ENCODE measurements around the gene KRT36.

DNA sequence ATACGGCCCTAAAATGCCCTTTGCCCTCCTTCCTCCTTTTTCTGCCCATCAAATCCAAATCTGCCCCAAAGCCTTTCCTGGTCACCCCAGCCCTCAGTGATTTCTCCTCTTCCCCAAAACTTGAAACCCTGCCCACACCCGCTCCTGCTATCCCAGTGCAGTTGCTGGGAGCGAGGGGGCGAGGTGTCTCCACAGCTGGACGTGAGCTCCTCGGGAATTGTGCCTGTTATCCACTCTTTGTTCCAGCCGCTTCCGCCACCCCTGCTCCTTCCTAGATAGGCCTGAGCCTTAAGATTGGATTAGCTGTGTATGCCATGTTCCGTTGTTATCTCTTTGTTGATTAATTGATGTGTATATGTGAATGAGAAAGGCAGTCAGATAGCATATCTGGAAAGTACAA, 6.2 kb downstream of the KRT36 start:
- TF ChIP-seq, protein P1, sequence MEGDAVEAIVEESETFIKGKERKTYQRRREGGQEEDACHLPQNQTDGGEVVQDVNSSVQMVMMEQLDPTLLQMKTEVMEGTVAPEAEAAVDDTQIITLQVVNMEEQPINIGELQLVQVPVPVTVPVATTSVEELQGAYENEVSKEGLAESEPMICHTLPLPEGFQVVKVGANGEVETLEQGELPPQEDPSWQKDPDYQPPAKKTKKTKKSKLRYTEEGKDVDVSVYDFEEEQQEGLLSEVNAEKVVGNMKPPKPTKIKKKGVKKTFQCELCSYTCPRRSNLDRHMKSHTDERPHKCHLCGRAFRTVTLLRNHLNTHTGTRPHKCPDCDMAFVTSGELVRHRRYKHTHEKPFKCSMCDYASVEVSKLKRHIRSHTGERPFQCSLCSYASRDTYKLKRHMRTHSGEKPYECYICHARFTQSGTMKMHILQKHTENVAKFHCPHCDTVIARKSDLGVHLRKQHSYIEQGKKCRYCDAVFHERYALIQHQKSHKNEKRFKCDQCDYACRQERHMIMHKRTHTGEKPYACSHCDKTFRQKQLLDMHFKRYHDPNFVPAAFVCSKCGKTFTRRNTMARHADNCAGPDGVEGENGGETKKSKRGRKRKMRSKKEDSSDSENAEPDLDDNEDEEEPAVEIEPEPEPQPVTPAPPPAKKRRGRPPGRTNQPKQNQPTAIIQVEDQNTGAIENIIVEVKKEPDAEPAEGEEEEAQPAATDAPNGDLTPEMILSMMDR (IDR thresholded peaks at IDR 0.05; ENCODE audit: control extremely low read depth in 1 of 3, insufficient read depth in 1 of 3, low read depth in 1 of 3, low read length in 3 of 3) = no peak
- TF ChIP-seq TBP (IDR thresholded peaks at IDR 0.05; ENCODE audit: low read depth, low read length) = no peak
- no peak for TF ChIP-seq TEAD4 (IDR thresholded peaks at IDR 0.05; ENCODE audit: low read depth, low read length)
- no peak for TF ChIP-seq RFX5 (IDR thresholded peaks at IDR 0.05; ENCODE audit: borderline replicate concordance, low read depth, low read length)
- TF ChIP-seq SIN3A (conservative IDR thresholded peaks at IDR 0.05 in 1 of 2, IDR thresholded peaks at IDR 0.05 in 1 of 2; ENCODE audit: low read depth in 1 of 2, low read length in 2 of 2) = no peak
- TF ChIP-seq, protein P2, sequence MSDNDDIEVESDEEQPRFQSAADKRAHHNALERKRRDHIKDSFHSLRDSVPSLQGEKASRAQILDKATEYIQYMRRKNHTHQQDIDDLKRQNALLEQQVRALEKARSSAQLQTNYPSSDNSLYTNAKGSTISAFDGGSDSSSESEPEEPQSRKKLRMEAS (IDR thresholded peaks at IDR 0.05) = no peak
